H9 (cell line): Measurements from ENCODE around the gene UFSP2. TPM values are rescaled to one million over a fixed set of nuclear protein-coding genes. Genes with fewer than 3 reads are reported as not detected.

Experiments used
- DNase-seq: peaks from one replicate; pipeline ENCODE4 v3.0.0-alpha.2; 2017
- H2AFZ ChIP-seq: one replicate; pipeline ENCODE4 v1.6.1; 2013; ENCODE audit warnings: mild to moderate bottlenecking, low read length, control low read depth, moderate library complexity
- H2AK5ac ChIP-seq: 2 replicates; pipeline ENCODE4 v1.6.1; 2013; ENCODE audit warnings: low read length, control low read depth, mixed read lengths; ENCODE audit not compliant: insufficient read length
- H2BK120ac ChIP-seq: one replicate; pipeline ENCODE4 v1.6.1; 2013; ENCODE audit warnings: low read depth, mild to moderate bottlenecking, low read length, control low read depth, inconsistent platforms; ENCODE audit not compliant: poor library complexity, severe bottlenecking
- H2BK12ac ChIP-seq: 2 replicates; pipeline ENCODE4 v1.6.1; 2013; ENCODE audit warnings: low read length, control low read depth, mixed read lengths, low read depth; ENCODE audit not compliant: insufficient read length
- H2BK15ac ChIP-seq: 2 replicates; pipeline ENCODE4 v1.6.1; 2013; ENCODE audit warnings: low read depth, low read length, control low read depth
- H2BK20ac ChIP-seq: one replicate; pipeline ENCODE4 v1.6.1; 2013; ENCODE audit warnings: low read depth, mild to moderate bottlenecking, low read length, control low read depth, inconsistent platforms; ENCODE audit not compliant: poor library complexity, severe bottlenecking
- H2BK5ac ChIP-seq: 2 replicates; pipeline ENCODE4 v1.6.1; 2013; ENCODE audit warnings: low read length, control low read depth, mixed read lengths; ENCODE audit not compliant: insufficient read length
- H3K14ac ChIP-seq: 2 replicates; pipeline ENCODE4 v1.6.1; 2013; ENCODE audit warnings: low read length, control low read depth; ENCODE audit not compliant: insufficient read depth
- H3K18ac ChIP-seq: 2 replicates; pipeline ENCODE4 v1.6.1; 2013; ENCODE audit warnings: low read depth, mild to moderate bottlenecking, mixed read lengths, low read length, control low read depth; ENCODE audit not compliant: insufficient read length
- H3K23ac ChIP-seq: 2 replicates; pipeline ENCODE4 v1.6.1; 2013; ENCODE audit warnings: low read length, control low read depth, mixed read lengths, low read depth; ENCODE audit not compliant: insufficient read length
- H3K23me2 ChIP-seq: 2 replicates; pipeline ENCODE4 v1.6.1; 2013; ENCODE audit warnings: low read depth, mild to moderate bottlenecking, mixed read lengths, low read length, control low read depth; ENCODE audit not compliant: insufficient read length, poor library complexity, severe bottlenecking
- H3K27ac ChIP-seq: 2 replicates; pipeline ENCODE4 v1.5.1; 2013; ENCODE audit warnings: low read length, control low read depth, mixed read lengths, low read depth; ENCODE audit not compliant: insufficient read length
- H3K27me3 ChIP-seq: 2 replicates; pipeline ENCODE4 v1.6.1; 2013; ENCODE audit warnings: low read length, control low read depth, inconsistent platforms; ENCODE audit not compliant: insufficient read depth
- H3K4ac ChIP-seq: 2 replicates; pipeline ENCODE4 v1.6.1; 2013; ENCODE audit warnings: low read depth, mild to moderate bottlenecking, control low read depth, inconsistent platforms, low read length, moderate library complexity
- H3K4me1 ChIP-seq: 2 replicates; pipeline ENCODE4 v1.6.1; 2013; ENCODE audit warnings: low read length, control low read depth, inconsistent platforms; ENCODE audit not compliant: insufficient read depth
- H3K4me2 ChIP-seq: 2 replicates; pipeline ENCODE4 v1.6.1; 2013; ENCODE audit warnings: low read length, control low read depth, mixed read lengths; ENCODE audit not compliant: insufficient read length, insufficient read depth
- H3K56ac ChIP-seq: 2 replicates; pipeline ENCODE4 v1.6.1; 2013; ENCODE audit warnings: low read depth, mild to moderate bottlenecking, mixed read lengths, low read length, control low read depth; ENCODE audit not compliant: insufficient read length
- H3K79me1 ChIP-seq: 2 replicates; pipeline ENCODE4 v1.6.1; 2013; ENCODE audit warnings: low read depth, mild to moderate bottlenecking, moderate library complexity, low read length, control low read depth, inconsistent platforms; ENCODE audit not compliant: insufficient read depth, poor library complexity, severe bottlenecking
- H3K79me2 ChIP-seq: 2 replicates; pipeline ENCODE4 v1.6.1; 2013; ENCODE audit warnings: low read length, control low read depth, inconsistent platforms; ENCODE audit not compliant: insufficient read depth
- H3K9ac ChIP-seq: 2 replicates; pipeline ENCODE4 v1.6.1; 2013; ENCODE audit warnings: low read length, control low read depth, mixed read lengths; ENCODE audit not compliant: insufficient read length; ENCODE audit errors: extremely low read depth
- H3K9me3 ChIP-seq: one replicate; pipeline ENCODE4 v1.6.1; 2013; ENCODE audit warnings: low read depth, low read length, inconsistent platforms; ENCODE audit not compliant: control insufficient read depth
- H3T11ph ChIP-seq: one replicate; pipeline ENCODE4 v1.6.1; 2013; ENCODE audit warnings: mild to moderate bottlenecking, low read length, control low read depth, inconsistent platforms
- H4K20me1 ChIP-seq: one replicate; pipeline ENCODE4 v1.6.1; 2013; ENCODE audit not compliant: control insufficient read depth, insufficient read length, insufficient read depth
- H4K5ac ChIP-seq: 2 replicates; pipeline ENCODE4 v1.6.1; 2013; ENCODE audit warnings: low read depth, mild to moderate bottlenecking, mixed read lengths, low read length, control low read depth; ENCODE audit not compliant: insufficient read length
- H4K8ac ChIP-seq: replicated peaks from 2 replicates; pipeline ENCODE4 v1.6.1; 2013; ENCODE audit warnings: low read length, control low read depth, mixed read lengths, low read depth; ENCODE audit not compliant: insufficient read length
- H4K91ac ChIP-seq: 2 replicates; pipeline ENCODE4 v1.6.1; 2013; ENCODE audit warnings: low read depth, mild to moderate bottlenecking, moderate library complexity, mixed read lengths, low read length, control low read depth; ENCODE audit not compliant: insufficient read length
- H3K27ac Mint-ChIP-seq, 3 experiments: 2 replicates in 2 of 3; 3 replicates in 1 of 3; pipeline ENCODE4 v1.8.0; 2020 to 2021; ENCODE audit warnings: mixed read lengths in 3 of 3, mild to moderate bottlenecking in 1 of 3, moderate library complexity in 1 of 3
- H3K27me3 Mint-ChIP-seq: 2 replicates; pipeline ENCODE4 v1.8.0; 2021; ENCODE audit warnings: low read depth, mild to moderate bottlenecking, moderate library complexity, mixed read lengths
- H3K36me3 Mint-ChIP-seq, 3 experiments: 2 replicates in 2 of 3; 3 replicates in 1 of 3; pipeline ENCODE4 v1.8.0; 2020 to 2021; ENCODE audit warnings: low read depth in 3 of 3, mixed read lengths in 3 of 3; ENCODE audit not compliant: insufficient read depth in 1 of 3
- H3K4me1 Mint-ChIP-seq, 2 experiments: 2 replicates each; pipeline ENCODE4 v1.8.0; 2020; ENCODE audit warnings: mixed read lengths in 2 of 2
- H3K4me3 Mint-ChIP-seq, 2 experiments: 2 replicates in 1 of 2; 3 replicates in 1 of 2; pipeline ENCODE4 v1.8.0; 2020 to 2021; ENCODE audit warnings: mild to moderate bottlenecking in 2 of 2, mixed read lengths in 2 of 2, moderate library complexity in 1 of 2
- H3K9me3 Mint-ChIP-seq, 2 experiments: 2 replicates in 1 of 2; 3 replicates in 1 of 2; pipeline ENCODE4 v1.8.0; 2020; ENCODE audit warnings: mild to moderate bottlenecking in 2 of 2, mixed read lengths in 2 of 2, moderate library complexity in 1 of 2
- CTCF ChIP-seq: fragments of 200-600 bp; sonication (generic); conservative IDR thresholded peaks from 3 replicates; pipeline ENCODE4 v1.8.0; 2021; ENCODE audit warnings: antibody characterized with exemption, mild to moderate bottlenecking
- WGBS: extraction: QIAGEN DNeasy Blood & Tissue Kit; methylation state at CpG from one replicate; pipeline ENCODE4 v1.1.7; 2013; ENCODE audit warnings: missing lambda C conversion rate, low lambda C conversion rate, mixed read lengths; ENCODE audit not compliant: insufficient read length; ENCODE audit errors: extremely low coverage; 5-methylcytosine and 5-hydroxymethylcytosine counted together
- total RNA-seq: library from RNA; stranded (reverse); gene quantifications from 2 replicates; pipeline ENCODE4 v1.2.1, GENCODE V29; 2021

UFSP2 gene
- total RNA-seq, 1 experiment from 2014 or later: 41.1 TPM

- no peak within 1 kb of the TSS for H2BK20ac ChIP-seq
- no peaks in the 10 kb centered on the region for H3K9me3 ChIP-seq
- no peak within 1 kb of the TSS for H3K27ac ChIP-seq
- H4K20me1 ChIP-seq: no peaks in the 10 kb centered on the region
- no peak within 1 kb of the TSS for H2BK5ac ChIP-seq
- H2BK12ac ChIP-seq: no peak within 1 kb of the TSS
- no peak within 1 kb of the TSS for H2AK5ac ChIP-seq
- no peaks in the 10 kb centered on the region for H3K79me2 ChIP-seq
- H3K4ac ChIP-seq: no peak within 1 kb of the TSS; the same call in 1 of the 2 replicates
- peak within 1 kb of the TSS; percentile 74 to 96 (median 82); a peak in 5 of 7 replicates for H3K27ac Mint-ChIP-seq
- no peak within 1 kb of the TSS for H2AFZ ChIP-seq
- H4K8ac ChIP-seq: no peak within 1 kb of the TSS
- no peak within 1 kb of the TSS for H2BK15ac ChIP-seq
- H3K9ac ChIP-seq: peak within 1 kb of the TSS; percentile 8
- H3K4me1 Mint-ChIP-seq: peaks cover 18 to 24% of the 10 kb centered on the region in 2 experiments
- no peaks in the 10 kb centered on the region for H3K79me1 ChIP-seq
- H3K56ac ChIP-seq: no peak within 1 kb of the TSS
- no peak within 1 kb of the TSS for H3T11ph ChIP-seq
- DNase-seq: no peak
- TF ChIP-seq CTCF: no peak
- no peak within 1 kb of the TSS for H4K91ac ChIP-seq
- no peaks in the 10 kb centered on the region for H3K4me1 ChIP-seq
- H4K5ac ChIP-seq: no peak within 1 kb of the TSS
- no CpG with 5 or more reads among the region's 12 CpGs for WGBS
- H3K4me3 Mint-ChIP-seq: peak within 1 kb of the TSS; percentile 81 to 87
- H2BK120ac ChIP-seq: no peak within 1 kb of the TSS
- H3K27me3 ChIP-seq: no peaks in the 10 kb centered on the region
- H3K4me2 ChIP-seq: peak within 1 kb of the TSS; percentile 72
- H3K27me3 Mint-ChIP-seq: peaks cover 2% of the 10 kb centered on the region; the same call in 1 of the 2 replicates
- H3K23me2 ChIP-seq: peaks cover 9% of the 10 kb centered on the region
- H3K23ac ChIP-seq: no peak within 1 kb of the TSS
- peaks cover 2 to 3% of the 10 kb centered on the region in 2 experiments; a peak in 4 of 5 replicates for H3K9me3 Mint-ChIP-seq
- H3K14ac ChIP-seq: peak within 1 kb of the TSS; percentile 74
- H3K18ac ChIP-seq: peak within 1 kb of the TSS; percentile 63
- H3K36me3 Mint-ChIP-seq: peaks cover 0 to 26% (median 20%) of the 10 kb centered on the region in 3 experiments; a peak in 5 of 7 replicates
Measured at GRCh38 chr4:185395238-185395955, 30.4 kb downstream of the UFSP2 start, which contains the start of gene LRP2BP. Gene LRP2BP (minus strand): TSS chr4:185395924. CDS start chr4:185378186, 17,738 bp downstream.
